ENCODE data around the gene SHQ1. TPM values are rescaled to one million over a fixed set of nuclear protein-coding genes. Genes with fewer than 3 reads are reported as not detected.

The SHQ1 gene
- total and polyA plus RNA-seq, 5 donors from 2014 or later = 14.5 to 26.3 (median 18.0) TPM

DNA sequence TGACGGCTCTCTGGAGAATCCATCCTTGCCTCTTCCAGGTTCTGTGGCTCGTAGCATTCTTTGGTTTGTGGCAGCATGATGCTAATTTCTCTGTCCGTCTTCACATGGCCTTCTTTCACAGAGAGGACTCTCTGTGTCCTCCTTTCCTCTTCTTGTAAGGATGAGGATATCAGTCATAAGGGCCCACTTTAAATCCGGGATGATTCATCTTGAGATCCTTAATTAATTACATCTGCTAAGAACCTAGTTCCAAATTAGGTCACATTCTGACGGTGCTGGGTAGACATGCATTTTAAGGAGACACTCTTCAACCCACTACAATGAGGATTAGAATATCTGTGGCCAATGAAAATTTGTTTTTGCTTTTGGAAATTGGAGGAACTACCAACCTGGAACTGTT lies 23.9 kb upstream of the SHQ1 start:
- no peak overlapping the region for H3K27ac Mint-ChIP-seq
- peaks cover 23% of the 10 kb centered on the region for H3K27me3 Mint-ChIP-seq
- H3K9me3 Mint-ChIP-seq = no peaks in the 10 kb centered on the region

GRCh38 chr3:72862314-72863090 lies 14.3 kb upstream of the SHQ1 start:
- H3K27me3 ChIP-seq (ENCODE audit: control insufficient read depth, insufficient read depth, low read length) = peaks cover 1% of the 10 kb centered on the region
- H3K9me3 Mint-ChIP-seq = no peaks in the 10 kb centered on the region
- H3K4me1 ChIP-seq (ENCODE audit: control insufficient read depth, insufficient read depth, low read length, poor library complexity, severe bottlenecking) = no peaks in the 10 kb centered on the region
- no peaks in the 10 kb centered on the region for H3K4me1 Mint-ChIP-seq
- H3K4me3 ChIP-seq (ENCODE audit: low read depth, low read length) = no peak overlapping the region
- H3K36me3 Mint-ChIP-seq = no peaks in the 10 kb centered on the region
- DNase-seq = no peak
- no peak for ATAC-seq (ENCODE audit: low read depth in 2 of 2)
- no peak overlapping the region for H3K4me3 Mint-ChIP-seq
- no peaks in the 10 kb centered on the region for H3K36me3 ChIP-seq (ENCODE audit: control insufficient read depth, insufficient read depth, low read length)
- H3K27me3 Mint-ChIP-seq = peaks cover 26% of the 10 kb centered on the region
- no peak overlapping the region for H3K27ac ChIP-seq (ENCODE audit: insufficient read depth, low read length, poor library complexity, severe bottlenecking)
- peak overlapping the region in 1 of 3 donors; percentile 10 for H3K27ac Mint-ChIP-seq
- no peaks in the 10 kb centered on the region for H3K9me3 ChIP-seq (ENCODE audit: control insufficient read depth in 2 of 2, low read length in 2 of 2)

More for the DNA sequence above, 23.9 kb upstream of the SHQ1 start:
- Histone ChIP-seq H3K36me3 (ENCODE audit: control insufficient read depth, insufficient read depth, low read length) (no peaks in the 10 kb centered on the region), H3K4me3 (ENCODE audit: low read depth, low read length) (no peak overlapping the region), H3K27ac (ENCODE audit: insufficient read depth, low read length, poor library complexity, severe bottlenecking) (no peak overlapping the region), H3K9me3 (ENCODE audit: control insufficient read depth in 2 of 2, low read length in 2 of 2) (no peaks in the 10 kb centered on the region), H3K27me3 (ENCODE audit: control insufficient read depth, insufficient read depth, low read length) (peaks cover 9% of the 10 kb centered on the region), H3K4me1 (ENCODE audit: control insufficient read depth, insufficient read depth, low read length, poor library complexity, severe bottlenecking) (no peaks in the 10 kb centered on the region)
- Mint-ChIP-seq H3K4me1 (no peaks in the 10 kb centered on the region), H3K36me3 (no peaks in the 10 kb centered on the region), H3K4me3 (no peak overlapping the region)
- DNase-seq (no peak), ATAC-seq (ENCODE audit: low read depth in 2 of 2) (no peak)

- Mint-ChIP-seq H3K27me3 (peaks cover 22% of the 10 kb centered on the region), H3K4me3 (no peak overlapping the region), H3K9me3 (no peaks in the 10 kb centered on the region), H3K36me3 (no peaks in the 10 kb centered on the region), H3K27ac (no peak overlapping the region), H3K4me1 (no peaks in the 10 kb centered on the region)
- H3K36me3 ChIP-seq (ENCODE audit: control insufficient read depth, insufficient read depth, low read length) = no peaks in the 10 kb centered on the region
- no peak overlapping the region for H3K4me3 ChIP-seq (ENCODE audit: low read depth, low read length)
- no peak for DNase-seq
- H3K4me1 ChIP-seq (ENCODE audit: control insufficient read depth, insufficient read depth, low read length, poor library complexity, severe bottlenecking) = no peaks in the 10 kb centered on the region
- no peaks in the 10 kb centered on the region for H3K27me3 ChIP-seq (ENCODE audit: control insufficient read depth, insufficient read depth, low read length)
- ATAC-seq (ENCODE audit: low read depth in 2 of 2) = no peak
- H3K27ac ChIP-seq (ENCODE audit: insufficient read depth, low read length, poor library complexity, severe bottlenecking) = no peak overlapping the region
- no peaks in the 10 kb centered on the region for H3K9me3 ChIP-seq (ENCODE audit: control insufficient read depth in 2 of 2, low read length in 2 of 2)
These were observed 12.6 kb upstream of the SHQ1 start for GRCh38 chr3:72860846-72861245.

- no peak for DNase-seq
- Mint-ChIP-seq H3K9me3 (no peaks in the 10 kb centered on the region), H3K4me1 (no peaks in the 10 kb centered on the region), H3K4me3 (no peak overlapping the region), H3K36me3 (no peaks in the 10 kb centered on the region), H3K27ac (no peak overlapping the region), H3K27me3 (peaks cover 27% of the 10 kb centered on the region)
- Histone ChIP-seq H3K4me1 (ENCODE audit: control insufficient read depth, insufficient read depth, low read length, poor library complexity, severe bottlenecking) (no peaks in the 10 kb centered on the region), H3K4me3 (ENCODE audit: low read depth, low read length) (no peak overlapping the region), H3K36me3 (ENCODE audit: control insufficient read depth, insufficient read depth, low read length) (no peaks in the 10 kb centered on the region), H3K27me3 (ENCODE audit: control insufficient read depth, insufficient read depth, low read length) (peaks cover under 1% of the 10 kb centered on the region), H3K27ac (ENCODE audit: insufficient read depth, low read length, poor library complexity, severe bottlenecking) (no peak overlapping the region), H3K9me3 (ENCODE audit: control insufficient read depth in 2 of 2, low read length in 2 of 2) (no peaks in the 10 kb centered on the region)
- ATAC-seq (ENCODE audit: low read depth in 2 of 2) = no peak
These were observed 11.8 kb upstream of the SHQ1 start for GRCh38 chr3:72860053-72860452.

- Histone ChIP-seq H3K36me3 (ENCODE audit: control insufficient read depth, insufficient read depth, low read length) (no peaks in the 10 kb centered on the region), H3K27ac (ENCODE audit: insufficient read depth, low read length, poor library complexity, severe bottlenecking) (no peak overlapping the region), H3K4me3 (ENCODE audit: low read depth, low read length) (no peak overlapping the region), H3K27me3 (ENCODE audit: control insufficient read depth, insufficient read depth, low read length) (peaks cover 8% of the 10 kb centered on the region), H3K4me1 (ENCODE audit: control insufficient read depth, insufficient read depth, low read length, poor library complexity, severe bottlenecking) (no peaks in the 10 kb centered on the region), H3K9me3 (ENCODE audit: control insufficient read depth in 2 of 2, low read length in 2 of 2) (no peaks in the 10 kb centered on the region)
- DNase-seq = no peak
- Mint-ChIP-seq H3K27ac (no peak overlapping the region), H3K36me3 (no peaks in the 10 kb centered on the region), H3K4me3 (no peak overlapping the region), H3K9me3 (no peaks in the 10 kb centered on the region), H3K27me3 (peaks cover 31% of the 10 kb centered on the region), H3K4me1 (peaks cover 0 to 4% (median 0%) of the 10 kb centered on the region in 4 donors)
- ATAC-seq (ENCODE audit: low read depth in 2 of 2) = no peak
These were observed 6.8 kb upstream of the SHQ1 start for GRCh38 chr3:72855001-72855400.

DNA sequence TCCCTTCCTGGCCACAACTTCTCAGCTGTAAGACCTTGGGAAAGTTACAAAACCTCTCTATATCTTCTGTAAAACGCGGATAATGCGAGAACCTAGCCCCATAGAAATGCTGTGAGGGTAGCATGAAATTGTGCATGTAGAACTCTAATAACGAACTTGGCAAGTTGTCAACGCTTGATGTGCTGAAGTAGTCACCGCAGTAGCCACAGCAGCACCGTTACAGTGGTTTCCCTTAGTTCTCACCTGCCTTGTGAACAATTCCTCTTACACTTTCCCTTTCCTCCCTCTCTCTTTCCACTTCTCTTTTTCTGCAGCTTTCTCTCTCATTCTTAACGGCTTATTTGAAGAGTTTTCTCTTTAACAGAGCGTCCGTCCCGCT lies 447 bp upstream of the SHQ1 start:
- peaks cover 34 to 58% (median 49%) of the 10 kb centered on the region in 4 donors for H3K4me1 Mint-ChIP-seq
- Histone ChIP-seq H3K4me3 (ENCODE audit: low read depth, low read length) (peak overlapping the region; percentile 96), H3K9me3 (ENCODE audit: control insufficient read depth in 2 of 2, low read length in 2 of 2) (no peaks in the 10 kb centered on the region), H3K27me3 (ENCODE audit: control insufficient read depth, insufficient read depth, low read length) (no peaks in the 10 kb centered on the region), H3K27ac (ENCODE audit: insufficient read depth, low read length, poor library complexity, severe bottlenecking) (peak overlapping the region; percentile 64), H3K36me3 (ENCODE audit: control insufficient read depth, insufficient read depth, low read length) (no peaks in the 10 kb centered on the region), H3K4me1 (ENCODE audit: control insufficient read depth, insufficient read depth, low read length, poor library complexity, severe bottlenecking) (peaks cover 37% of the 10 kb centered on the region)
- H3K27ac Mint-ChIP-seq = peak overlapping the region in 2 of 3 donors; percentile 76 to 92
- peak overlapping the region; percentile 95 to 99 (median 97) for H3K4me3 Mint-ChIP-seq
- DNase-seq = peak in 2 of 3 donors; percentile 12 to 45
- peaks cover 18% of the 10 kb centered on the region for H3K27me3 Mint-ChIP-seq
- H3K9me3 Mint-ChIP-seq = peaks cover 0 to 2% (median 0%) of the 10 kb centered on the region in 7 donors
- peaks cover 7% of the 10 kb centered on the region for H3K36me3 Mint-ChIP-seq
- peak; percentile 16 to 32 for ATAC-seq (ENCODE audit: low read depth in 2 of 2)

GRCh38 chr3:72847282-72847681 lies 963 bp downstream of the SHQ1 start:
- Mint-ChIP-seq H3K27ac (peak overlapping the region; percentile 76 to 92 (median 79)), H3K4me1 (peaks cover 38 to 62% (median 49%) of the 10 kb centered on the region in 4 donors), H3K4me3 (peak overlapping the region; percentile 95 to 99 (median 97)), H3K27me3 (peaks cover 18% of the 10 kb centered on the region), H3K36me3 (peaks cover 14% of the 10 kb centered on the region), H3K9me3 (peaks cover 0 to 2% (median 0%) of the 10 kb centered on the region in 7 donors)
- ATAC-seq (ENCODE audit: low read depth in 2 of 2) = no peak
- DNase-seq = peak in 1 of 3 donors; percentile 16
- H3K36me3 ChIP-seq (ENCODE audit: control insufficient read depth, insufficient read depth, low read length) = peaks cover 4% of the 10 kb centered on the region
- no peak overlapping the region for H3K27ac ChIP-seq (ENCODE audit: insufficient read depth, low read length, poor library complexity, severe bottlenecking)
- no peaks in the 10 kb centered on the region for H3K27me3 ChIP-seq (ENCODE audit: control insufficient read depth, insufficient read depth, low read length)
- H3K4me3 ChIP-seq (ENCODE audit: low read depth, low read length) = peak overlapping the region; percentile 96
- H3K9me3 ChIP-seq (ENCODE audit: control insufficient read depth in 2 of 2, low read length in 2 of 2) = no peaks in the 10 kb centered on the region
- peaks cover 37% of the 10 kb centered on the region for H3K4me1 ChIP-seq (ENCODE audit: control insufficient read depth, insufficient read depth, low read length, poor library complexity, severe bottlenecking)

DNA sequence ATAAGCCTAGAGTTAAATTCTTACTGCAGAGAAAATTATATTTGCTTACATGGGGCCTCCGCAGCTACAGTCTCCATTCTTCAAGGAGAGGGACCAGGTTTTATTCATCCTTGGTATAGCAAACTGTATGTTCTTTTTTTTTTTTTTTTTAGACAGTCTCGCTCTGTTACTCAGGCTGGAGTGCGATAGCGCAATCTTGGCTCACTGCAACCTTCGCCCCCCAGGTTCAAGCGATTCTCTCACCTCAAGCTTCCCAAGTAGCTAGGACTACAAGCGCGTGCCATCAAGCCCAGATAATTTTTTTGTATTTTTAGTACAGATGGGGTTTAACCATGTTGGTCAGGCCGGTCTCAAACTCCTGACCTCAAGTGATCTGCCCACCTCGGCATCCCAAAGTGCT lies 2.1 kb downstream of the SHQ1 start:
- Mint-ChIP-seq H3K36me3 (peaks cover 24% of the 10 kb centered on the region), H3K4me1 (peaks cover 42 to 58% (median 51%) of the 10 kb centered on the region in 4 donors), H3K4me3 (peak overlapping the region; percentile 59 to 95 (median 66)), H3K9me3 (peaks cover 0 to 2% (median 0%) of the 10 kb centered on the region in 7 donors), H3K27me3 (peaks cover 13% of the 10 kb centered on the region), H3K27ac (peak overlapping the region in 1 of 3 donors; percentile 57)
- DNase-seq = no peak
- H3K36me3 ChIP-seq (ENCODE audit: control insufficient read depth, insufficient read depth, low read length) = peaks cover 14% of the 10 kb centered on the region
- no peak overlapping the region for H3K4me3 ChIP-seq (ENCODE audit: low read depth, low read length)
- H3K27ac ChIP-seq (ENCODE audit: insufficient read depth, low read length, poor library complexity, severe bottlenecking) = no peak overlapping the region
- no peaks in the 10 kb centered on the region for H3K27me3 ChIP-seq (ENCODE audit: control insufficient read depth, insufficient read depth, low read length)
- H3K4me1 ChIP-seq (ENCODE audit: control insufficient read depth, insufficient read depth, low read length, poor library complexity, severe bottlenecking) = peaks cover 37% of the 10 kb centered on the region
- no peaks in the 10 kb centered on the region for H3K9me3 ChIP-seq (ENCODE audit: control insufficient read depth in 2 of 2, low read length in 2 of 2)
- ATAC-seq (ENCODE audit: low read depth in 2 of 2) = no peak

All from CD4-positive, CD25-positive, alpha-beta regulatory T cell (primary cell).